HEK293T (cell line): Measurements from ENCODE around the gene DMWD.

Experiments used
- CTCF ChIA-PET: fragments of 350-600 bp; formaldehyde crosslinking; extraction: SDS; loops from one replicate; lab custom pipeline; 2021; ENCODE audit warnings: antibody characterized with exemption, inconsistent platforms; lab: Yijun Ruan, JAX
- POLR2A ChIA-PET: fragments of 350-600 bp; formaldehyde crosslinking; extraction: SDS; loops from one replicate; lab custom pipeline; 2020; ENCODE audit warnings: antibody characterized with exemption, inconsistent platforms; lab: Yijun Ruan, JAX
- DNase-seq: peaks from one replicate; pipeline ENCODE4 v3.0.0; 2012; ENCODE audit warnings: mixed read lengths; ENCODE audit errors: extremely low spot score
- ARNT ChIP-seq: fragments of 450-650 bp; IDR thresholded peaks from 2 replicates; pipeline ENCODE4 v1.6.1; 2017; ENCODE audit warnings: mild to moderate bottlenecking
- BHLHE40 ChIP-seq: fragments of 450-650 bp; IDR thresholded peaks from 2 replicates; pipeline ENCODE4 v1.6.1; 2016; ENCODE audit warnings: mild to moderate bottlenecking, moderate library complexity, borderline replicate concordance
- CTBP1 ChIP-seq: fragments of 450-650 bp; IDR thresholded peaks from 2 replicates; pipeline ENCODE4 v1.6.1; 2016; ENCODE audit warnings: borderline replicate concordance
- ELF4 ChIP-seq: fragments of 450-650 bp; IDR thresholded peaks from 2 replicates; pipeline ENCODE4 v1.6.1; 2017; ENCODE audit warnings: antibody characterized with exemption
- FOXA1 ChIP-seq: fragments of 450-650 bp; IDR thresholded peaks from 2 replicates; pipeline ENCODE4 v1.6.1; 2016; ENCODE audit warnings: mild to moderate bottlenecking
- FOXK2 ChIP-seq: fragments of 450-650 bp; IDR thresholded peaks from 2 replicates; pipeline ENCODE4 v1.6.1; 2016; ENCODE audit warnings: mild to moderate bottlenecking
- FOXM1 ChIP-seq: fragments of 450-650 bp; IDR thresholded peaks from 2 replicates; pipeline ENCODE4 v1.6.1; 2017; ENCODE audit warnings: mild to moderate bottlenecking, borderline replicate concordance
- HDGF ChIP-seq: fragments of 450-650 bp; IDR thresholded peaks from 2 replicates; pipeline ENCODE4 v1.6.1; 2017; ENCODE audit warnings: antibody characterized with exemption, borderline replicate concordance
- L3MBTL2 ChIP-seq: fragments of 450-650 bp; conservative IDR thresholded peaks from 2 replicates; pipeline ENCODE4 v1.6.1; 2016; ENCODE audit warnings: mild to moderate bottlenecking
- LEF1 ChIP-seq: fragments of 450-650 bp; IDR thresholded peaks from 2 replicates; pipeline ENCODE4 v1.6.1; 2017; ENCODE audit warnings: mild to moderate bottlenecking, borderline replicate concordance
- NFRKB ChIP-seq: fragments of 450-650 bp; IDR thresholded peaks from 2 replicates; pipeline ENCODE4 v1.6.1; 2016; ENCODE audit warnings: mild to moderate bottlenecking, moderate library complexity
- SP1 ChIP-seq: fragments of 450-650 bp; IDR thresholded peaks from 2 replicates; pipeline ENCODE4 v1.6.1; 2017
- SUZ12 ChIP-seq: fragments of 450-650 bp; IDR thresholded peaks from 2 replicates; pipeline ENCODE4 v1.6.1; 2016; ENCODE audit warnings: mild to moderate bottlenecking
- TARDBP ChIP-seq: fragments of 450-650 bp; IDR thresholded peaks from 2 replicates; pipeline ENCODE4 v1.6.1; 2016
- ZNF384 ChIP-seq: fragments of 450-650 bp; IDR thresholded peaks from 2 replicates; pipeline ENCODE4 v1.6.1; 2016
- TF ChIP-seq, protein P1 (sequence below): fragments of 450-650 bp; IDR thresholded peaks from 2 replicates; pipeline ENCODE4 v1.6.1; 2016

The DMWD gene

DNA sequence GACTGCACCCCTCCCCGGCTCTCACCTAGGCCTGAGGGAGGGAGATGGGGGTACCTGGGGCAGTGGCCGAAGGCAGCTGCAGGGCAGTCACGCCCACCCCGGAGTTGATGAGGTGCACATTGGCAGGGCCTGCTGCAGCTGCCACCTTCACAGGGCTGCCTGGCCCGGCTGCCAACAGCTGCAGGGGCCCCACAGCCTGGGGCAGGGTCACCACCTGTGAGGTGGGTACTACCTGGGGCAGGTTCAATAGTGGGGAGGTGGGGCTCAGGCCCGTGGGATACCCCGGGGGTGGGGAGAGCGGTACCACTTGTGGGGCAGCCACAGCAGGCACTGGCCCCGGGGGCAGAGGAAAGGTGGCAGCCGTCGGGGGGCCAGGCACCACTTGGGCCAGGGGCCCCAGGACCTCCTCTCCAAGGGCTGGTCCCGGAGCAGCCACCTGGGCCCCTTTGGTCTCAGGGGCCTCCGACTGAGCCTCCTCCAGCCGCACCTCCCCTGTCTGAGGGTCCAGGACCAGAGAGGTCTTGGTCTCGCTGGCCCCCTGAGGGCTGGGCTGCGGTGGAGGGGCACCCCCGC, 26.3 kb downstream of the DMWD start:
- CTCF ChIA-PET = interaction anchor here (1.6 kb wide), 1 partner anchor 73 kb away, joined by 4 read pairs; the partner anchor contains the start of gene QPCTL
- POLR2A ChIA-PET = interaction anchor here (4.4 kb wide), 2 partner anchors 49 to 74 kb away, joined by 46 to 52 read pairs; partner anchors contain the start of genes QPCTL and SNRPD2
- DNase-seq = no peak
- TF ChIP-seq NFRKB (no peak), FOXA1 (no peak), CTBP1 (no peak), LEF1 (no peak), ELF4 (no peak), L3MBTL2 (no peak), ARNT (no peak), FOXM1 (no peak), HDGF (no peak)
- TF ChIP-seq, protein P1, sequence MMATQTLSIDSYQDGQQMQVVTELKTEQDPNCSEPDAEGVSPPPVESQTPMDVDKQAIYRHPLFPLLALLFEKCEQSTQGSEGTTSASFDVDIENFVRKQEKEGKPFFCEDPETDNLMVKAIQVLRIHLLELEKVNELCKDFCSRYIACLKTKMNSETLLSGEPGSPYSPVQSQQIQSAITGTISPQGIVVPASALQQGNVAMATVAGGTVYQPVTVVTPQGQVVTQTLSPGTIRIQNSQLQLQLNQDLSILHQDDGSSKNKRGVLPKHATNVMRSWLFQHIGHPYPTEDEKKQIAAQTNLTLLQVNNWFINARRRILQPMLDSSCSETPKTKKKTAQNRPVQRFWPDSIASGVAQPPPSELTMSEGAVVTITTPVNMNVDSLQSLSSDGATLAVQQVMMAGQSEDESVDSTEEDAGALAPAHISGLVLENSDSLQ = no peak

DNA sequence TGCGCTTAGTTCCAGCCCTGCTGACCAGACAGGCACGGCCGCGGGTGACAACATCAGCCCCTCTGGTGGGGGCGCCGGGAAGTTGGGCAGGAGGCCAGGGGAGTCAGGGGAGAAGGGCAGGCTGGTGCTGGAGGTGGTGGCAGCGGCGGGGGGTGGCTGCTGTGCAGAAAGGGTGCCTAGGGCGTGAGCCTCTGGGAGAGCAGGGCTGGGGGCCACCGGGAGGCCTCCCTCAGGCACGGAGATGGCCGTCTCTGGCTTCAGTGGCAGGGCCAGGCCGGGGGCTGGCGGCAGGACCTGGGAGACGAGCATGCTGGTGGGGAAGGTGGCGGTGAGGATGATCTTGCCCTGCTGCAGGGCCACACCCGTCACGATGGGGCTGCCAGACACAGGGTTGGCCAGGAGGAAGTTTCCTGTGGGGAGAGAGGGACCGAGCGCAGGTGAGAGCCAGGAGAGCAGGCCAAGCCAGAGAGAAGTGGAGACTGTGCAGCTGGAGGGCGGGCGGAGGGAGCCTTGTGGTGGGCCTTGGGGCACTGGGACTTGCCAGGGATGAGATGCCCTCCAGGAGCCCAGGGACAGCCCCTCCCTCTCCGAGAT, 26.8 kb downstream of the DMWD start:
- TF ChIP-seq ARNT (no peak), BHLHE40 (no peak), FOXK2 (no peak), SUZ12 (no peak), NFRKB (no peak), FOXA1 (no peak), SP1 (no peak), CTBP1 (no peak), FOXM1 (no peak), L3MBTL2 (no peak), HDGF (no peak), TARDBP (no peak)
- TF ChIP-seq, protein P1 = no peak
- DNase-seq = no peak
- CTCF ChIA-PET = no interaction called here
- POLR2A ChIA-PET = interaction anchor here (0.9 to 1.4 kb wide), 2 partner anchors 49 to 73 kb away, joined by 3 to 11 read pairs; partner anchors contain the start of genes QPCTL and SNRPD2

DNA sequence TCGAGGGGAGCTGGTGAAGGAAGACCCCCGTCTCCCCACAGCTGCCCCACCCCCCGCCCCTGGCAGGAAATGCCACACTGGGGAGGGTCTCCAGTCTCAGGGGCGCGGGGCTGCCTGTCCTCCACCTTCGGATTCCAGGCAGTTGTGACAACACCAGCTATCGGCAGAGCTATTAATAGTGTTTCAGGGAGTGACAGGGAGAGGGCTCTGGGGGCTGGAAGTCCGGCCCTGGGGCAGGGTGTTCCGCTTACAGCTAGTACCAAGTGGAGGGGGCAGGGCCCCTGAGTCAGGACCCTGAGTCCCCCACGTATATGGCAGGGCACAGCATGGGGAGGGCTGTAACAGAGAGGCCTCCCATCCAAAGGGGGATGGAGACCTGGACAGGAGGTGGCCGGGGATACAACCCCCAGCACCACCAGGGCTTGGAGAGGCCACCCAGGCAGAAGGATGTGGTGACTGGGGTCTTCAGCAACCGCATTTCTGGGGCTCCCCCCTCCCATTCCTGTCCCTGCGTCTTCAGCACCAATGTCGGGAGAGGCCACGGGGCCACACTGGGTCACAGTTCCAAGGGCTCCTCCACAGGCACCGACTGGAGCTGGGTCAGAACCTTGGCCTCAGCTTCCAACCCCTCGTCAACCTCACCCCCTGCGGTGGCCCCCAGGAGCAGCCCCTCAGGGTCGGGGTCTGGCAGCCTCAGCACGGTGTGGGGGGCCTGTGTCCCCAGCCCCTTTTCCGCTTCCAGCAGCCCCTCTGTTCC, 27.5 kb downstream of the DMWD start:
- CTCF ChIA-PET = interaction anchor here (0.5 to 0.6 kb wide), 2 partner anchors 42 to 133 kb away, joined by 3 to 6 read pairs; no protein-coding TSS in a partner anchor
- TF ChIP-seq FOXK2 (no peak), L3MBTL2 (no peak), ZNF384 (no peak), NFRKB (no peak), ARNT (no peak), SP1 (no peak)
- TF ChIP-seq, protein P1 = no peak
- no peak for DNase-seq
- POLR2A ChIA-PET = interaction anchor here (0.8 to 1.4 kb wide), 3 partner anchors 34 to 73 kb away, joined by 3 to 11 read pairs (median 4); partner anchors contain the start of genes FBXO46, QPCTL and SNRPD2

DNA sequence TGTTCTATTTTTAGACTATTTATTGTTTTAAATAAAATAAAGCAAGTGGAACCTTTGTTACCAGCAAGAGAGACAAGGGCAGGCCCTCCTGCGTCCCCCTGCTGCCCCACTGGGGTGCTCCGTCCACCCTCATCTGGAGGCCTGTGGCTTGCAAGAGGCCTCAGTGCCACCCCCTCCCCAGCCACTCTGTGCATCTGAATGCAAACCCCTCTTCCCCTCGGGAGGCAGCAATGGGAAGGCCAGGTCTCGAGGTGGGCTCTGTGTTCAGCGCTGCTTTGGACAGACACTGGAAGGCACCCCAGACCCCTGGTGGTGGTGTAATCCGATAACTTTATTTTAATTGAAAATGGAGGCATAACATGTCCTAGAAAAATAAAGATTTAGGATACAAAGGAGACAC, 28.2 kb downstream of the DMWD start:
- TF ChIP-seq HDGF (no peak), L3MBTL2 (no peak), CTBP1 (no peak), ELF4 (no peak), FOXA1 (no peak)
- TF ChIP-seq, protein P1 = no peak
- CTCF ChIA-PET = interaction anchor here (0.5 kb wide), 1 partner anchor 133 kb away, joined by 6 read pairs; no protein-coding TSS in a partner anchor
- no peak for DNase-seq
- POLR2A ChIA-PET = interaction anchor here (0.8 to 1.4 kb wide), 2 partner anchors 33 to 72 kb away, joined by 4 to 11 read pairs; partner anchors contain the start of genes FBXO46, QPCTL and SNRPD2

DNA sequence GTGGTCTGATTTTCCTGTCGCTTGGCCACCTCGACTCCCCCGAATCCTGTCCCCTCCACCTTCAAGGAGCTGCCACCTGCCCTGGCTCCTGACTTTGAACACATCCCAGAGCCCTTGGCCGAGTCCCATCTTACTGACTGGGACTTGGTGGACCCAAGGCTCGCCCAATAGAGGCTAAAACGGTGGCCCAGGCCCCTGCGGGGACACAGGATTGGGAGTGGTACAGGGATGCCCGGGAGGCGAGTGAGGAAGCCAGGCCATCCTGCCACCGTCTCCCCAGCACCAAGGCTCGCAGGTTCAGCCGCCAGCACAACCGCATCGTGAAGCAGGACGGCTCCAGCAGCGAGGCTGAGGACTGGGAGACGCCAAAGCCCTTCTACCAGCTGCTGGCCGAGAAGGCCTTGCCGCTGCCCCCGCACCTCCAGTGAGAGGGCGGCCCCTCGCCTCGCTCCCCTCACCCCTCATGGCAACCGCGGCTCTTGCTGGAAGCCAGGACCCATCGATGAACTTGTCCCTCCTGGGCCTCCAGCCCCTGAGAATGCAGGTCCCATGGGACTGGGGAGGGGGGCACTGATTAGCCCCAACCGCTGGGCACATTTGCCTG, 28.9 kb downstream of the DMWD start:
- no peak for DNase-seq
- ChIA-PET POLR2A (no interaction called here), CTCF (interaction anchor here (0.8 kb wide), 1 partner anchor 10 kb away, joined by 3 read pairs; no protein-coding TSS in a partner anchor)
- TF ChIP-seq ZNF384 = no peak
- no peak for TF ChIP-seq L3MBTL2
- TF ChIP-seq LEF1 = no peak
- TF ChIP-seq, protein P1 = no peak
- no peak for TF ChIP-seq FOXM1
- TF ChIP-seq BHLHE40 = no peak
- TF ChIP-seq ELF4 = no peak
- no peak for TF ChIP-seq ARNT
- no peak for TF ChIP-seq NFRKB
- no peak for TF ChIP-seq SUZ12
- TF ChIP-seq FOXA1 = no peak
- TF ChIP-seq CTBP1 = no peak
- no peak for TF ChIP-seq TARDBP
